VCaP (cell line): Measurements from ENCODE around the gene PTPRE.
A peak's percentile ranks its signal among the peaks of the same experiment; 100 is the strongest.

Experiments used
- H3K27ac ChIP-seq: fragments of 450-650 bp; 2 replicates; pipeline ENCODE4 v1.5.1; 2017
- TF ChIP-seq, protein P1 (sequence below): fragments of 450-650 bp; conservative IDR thresholded peaks from 2 replicates; pipeline ENCODE4 v1.5.1; 2017; ENCODE audit warnings: mild to moderate bottlenecking, moderate library complexity

PTPRE gene

DNA sequence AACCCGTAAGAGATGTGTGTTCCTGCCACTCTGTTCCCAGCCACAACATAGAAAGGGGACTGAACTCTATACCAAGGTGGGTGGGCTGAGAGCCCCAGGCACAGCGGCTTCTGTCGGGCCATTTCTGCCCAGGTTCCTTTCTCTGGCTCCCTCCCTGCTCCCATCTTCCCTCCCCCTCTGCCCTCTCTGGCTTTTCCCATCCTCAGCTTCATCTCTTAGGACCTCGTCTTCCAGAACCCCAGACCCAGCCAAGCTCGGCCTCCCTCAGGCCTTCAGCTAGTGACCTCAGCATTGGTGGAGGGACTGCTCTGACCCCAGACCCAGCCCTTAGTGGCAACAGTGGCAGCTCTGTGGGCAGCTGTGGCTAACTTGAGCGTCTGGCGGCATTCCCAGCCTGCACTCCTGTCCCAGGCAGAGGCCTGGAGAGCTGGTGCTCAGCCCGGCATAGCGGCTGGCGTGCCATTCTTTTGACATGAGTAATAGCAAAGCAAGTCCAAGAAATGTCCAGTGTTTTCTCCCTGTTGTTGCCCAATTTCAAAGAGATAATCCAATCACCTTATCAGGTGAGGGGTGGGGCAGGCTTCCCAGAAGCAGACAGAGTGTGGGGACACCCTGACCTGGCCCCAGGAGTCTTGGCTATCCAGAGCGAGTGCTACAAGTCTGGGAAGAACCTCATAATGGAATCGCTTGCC, 15.9 kb downstream of the PTPRE start:
- TF ChIP-seq, protein P1, sequence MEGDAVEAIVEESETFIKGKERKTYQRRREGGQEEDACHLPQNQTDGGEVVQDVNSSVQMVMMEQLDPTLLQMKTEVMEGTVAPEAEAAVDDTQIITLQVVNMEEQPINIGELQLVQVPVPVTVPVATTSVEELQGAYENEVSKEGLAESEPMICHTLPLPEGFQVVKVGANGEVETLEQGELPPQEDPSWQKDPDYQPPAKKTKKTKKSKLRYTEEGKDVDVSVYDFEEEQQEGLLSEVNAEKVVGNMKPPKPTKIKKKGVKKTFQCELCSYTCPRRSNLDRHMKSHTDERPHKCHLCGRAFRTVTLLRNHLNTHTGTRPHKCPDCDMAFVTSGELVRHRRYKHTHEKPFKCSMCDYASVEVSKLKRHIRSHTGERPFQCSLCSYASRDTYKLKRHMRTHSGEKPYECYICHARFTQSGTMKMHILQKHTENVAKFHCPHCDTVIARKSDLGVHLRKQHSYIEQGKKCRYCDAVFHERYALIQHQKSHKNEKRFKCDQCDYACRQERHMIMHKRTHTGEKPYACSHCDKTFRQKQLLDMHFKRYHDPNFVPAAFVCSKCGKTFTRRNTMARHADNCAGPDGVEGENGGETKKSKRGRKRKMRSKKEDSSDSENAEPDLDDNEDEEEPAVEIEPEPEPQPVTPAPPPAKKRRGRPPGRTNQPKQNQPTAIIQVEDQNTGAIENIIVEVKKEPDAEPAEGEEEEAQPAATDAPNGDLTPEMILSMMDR: no peak
- no peak overlapping the region for H3K27ac ChIP-seq

DNA sequence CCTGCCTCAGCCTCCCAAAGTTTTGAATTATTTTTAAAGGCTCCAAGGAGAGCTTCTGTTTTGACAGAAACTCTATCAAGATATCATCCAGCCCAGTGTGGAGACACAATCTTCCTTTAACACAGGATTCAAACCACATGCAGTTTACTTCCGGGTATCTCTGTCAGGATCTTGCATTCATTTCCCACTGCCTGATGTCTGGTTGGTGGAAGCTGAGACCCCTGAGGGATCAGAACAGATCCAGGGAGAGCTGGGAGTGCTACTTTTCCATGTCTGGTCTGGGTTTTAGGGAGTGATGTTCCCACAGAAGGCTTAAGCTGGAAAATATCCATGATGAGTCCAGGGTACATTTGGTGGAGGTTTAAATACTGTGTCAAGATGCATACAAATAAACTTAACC, 16.7 kb downstream of the PTPRE start:
- H3K27ac ChIP-seq: no peak overlapping the region
- TF ChIP-seq, protein P1: no peak

DNA sequence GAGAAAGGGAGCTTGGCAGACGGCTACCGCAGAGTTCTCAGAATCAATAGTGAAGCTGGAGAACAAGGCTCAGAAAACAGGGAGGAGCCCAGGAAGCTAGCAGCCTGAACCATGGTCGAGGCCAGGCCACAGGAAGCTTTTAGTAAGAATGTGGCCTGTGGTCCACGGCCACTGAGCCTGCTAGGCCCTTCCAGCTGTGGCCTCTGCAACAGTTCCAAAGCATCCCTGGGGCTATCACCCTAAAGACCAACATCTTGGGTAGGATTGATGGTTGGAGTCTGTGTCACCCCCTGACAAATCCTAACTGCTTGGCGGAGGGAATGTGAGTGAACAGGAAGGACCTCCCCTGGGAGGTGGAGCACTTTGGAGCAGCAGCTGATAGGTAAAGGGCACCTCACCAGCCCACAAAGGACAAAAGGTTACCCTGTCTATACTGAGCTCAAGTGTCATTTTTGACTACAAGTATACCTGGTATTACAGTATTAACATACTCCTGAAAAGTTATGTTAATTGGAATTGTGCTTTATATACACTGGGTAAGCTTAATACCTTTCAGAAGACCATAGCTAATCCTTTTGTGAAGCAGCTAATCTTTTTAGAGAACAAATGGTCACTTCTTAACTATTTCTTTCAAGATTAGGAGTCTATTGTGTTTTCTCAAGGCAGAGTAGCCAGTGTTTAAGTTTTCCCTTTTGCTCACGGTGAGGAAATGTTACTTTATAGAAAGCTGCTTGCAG, 18.7 kb downstream of the PTPRE start:
- TF ChIP-seq, protein P1: no peak
- no peak overlapping the region for H3K27ac ChIP-seq

DNA sequence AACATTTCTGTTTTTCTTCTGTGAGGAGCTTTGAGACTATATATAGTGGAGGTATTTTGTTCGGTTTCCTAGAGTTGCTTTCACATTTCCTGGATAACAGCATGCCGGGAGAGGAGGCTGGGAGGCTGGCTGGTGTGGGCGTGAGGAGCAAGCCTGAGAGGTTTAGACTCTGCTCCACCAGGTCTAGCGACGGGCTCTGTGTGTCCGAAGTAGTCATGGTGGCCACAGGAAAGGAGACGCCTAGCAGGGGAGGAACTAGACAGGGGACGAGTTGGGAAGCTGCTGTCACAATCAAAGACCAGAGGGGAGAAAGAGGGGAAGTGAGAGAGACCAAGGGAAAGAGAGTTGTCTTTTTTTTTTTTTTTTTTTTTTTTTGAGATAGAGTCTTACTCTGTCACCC, 19.6 kb downstream of the PTPRE start:
- no peak overlapping the region for H3K27ac ChIP-seq
- TF ChIP-seq, protein P1: no peak

DNA sequence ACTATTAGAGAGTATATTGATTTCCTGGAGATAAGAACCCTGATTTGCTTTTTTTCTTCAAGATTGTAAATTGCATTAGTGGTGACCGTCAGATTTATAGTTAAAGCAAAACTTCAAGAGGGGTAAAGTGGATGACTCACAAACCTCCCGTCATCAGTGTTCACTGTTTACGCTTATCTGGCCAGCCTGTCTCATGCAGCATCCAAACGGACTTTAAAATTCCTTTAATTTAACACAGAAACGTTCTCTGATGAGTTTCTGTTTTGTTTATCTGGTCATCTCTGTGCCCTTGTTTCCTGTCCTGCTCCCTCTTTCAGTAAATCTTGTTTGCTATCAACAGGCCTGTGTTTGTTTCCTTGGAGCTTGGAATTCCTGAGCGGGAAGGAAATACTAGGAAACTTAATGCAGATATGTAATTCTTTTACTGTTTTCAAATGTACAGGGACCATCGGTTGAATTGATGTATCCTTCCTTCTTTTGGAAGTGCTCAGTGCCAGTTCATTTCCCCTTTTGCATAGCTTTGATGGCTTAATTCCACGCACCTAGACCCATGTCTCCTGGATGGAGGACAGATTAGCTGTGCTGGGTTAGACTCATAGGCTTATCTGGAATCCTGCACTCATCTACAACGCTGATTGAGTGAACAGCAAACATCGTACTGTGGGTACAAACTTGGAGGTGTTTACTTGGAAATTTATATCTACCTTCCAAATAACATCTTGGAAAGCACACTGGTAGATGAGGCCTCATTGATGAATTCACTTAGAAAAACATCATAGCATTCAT, 21.3 kb downstream of the PTPRE start:
- peak overlapping the region; percentile 50 for H3K27ac ChIP-seq
- TF ChIP-seq, protein P1: no peak

DNA sequence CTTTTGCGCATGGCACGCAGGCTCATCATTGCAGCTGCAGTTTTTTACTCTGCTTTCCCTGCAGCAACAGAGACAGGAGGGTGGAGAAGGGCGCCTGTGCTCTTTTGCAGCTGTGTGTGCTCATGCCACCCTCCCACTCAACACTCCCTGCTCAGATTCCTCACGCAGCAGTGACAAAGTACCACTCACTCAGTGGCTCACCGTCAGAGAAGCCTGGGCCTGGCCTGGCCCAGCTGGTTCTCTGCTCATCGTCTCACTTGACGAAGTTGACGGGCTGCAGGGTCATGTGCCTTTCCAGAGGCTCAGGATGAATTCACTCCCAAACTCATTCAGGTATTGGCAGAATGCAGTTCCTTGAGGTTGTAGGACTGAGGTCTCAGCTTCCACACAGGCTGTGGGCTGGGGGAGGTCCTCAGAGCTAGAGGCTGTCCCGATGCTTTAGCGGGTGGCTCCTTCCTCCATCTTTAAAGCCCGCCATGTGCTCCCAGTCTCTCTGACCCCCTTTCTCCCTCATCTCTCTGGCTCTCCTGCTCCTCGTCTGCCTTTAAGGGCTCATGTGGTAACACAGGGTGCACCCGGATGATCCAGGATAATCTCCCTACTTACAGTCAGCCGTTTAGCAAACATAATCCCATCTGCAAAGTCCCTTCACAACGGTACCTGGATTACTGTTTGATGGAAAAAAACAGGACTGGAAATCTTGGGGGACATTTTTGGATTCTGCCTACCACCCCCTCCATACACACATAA, 25.8 kb downstream of the PTPRE start:
- TF ChIP-seq, protein P1: no peak
- H3K27ac ChIP-seq: no peak overlapping the region
